SK-N-MC (cell line): Measurements from ENCODE around the gene R3HDM2.

Source experiments
- EZH2 ChIP-seq: fragments of 200-600 bp; sonication (generic); IDR thresholded peaks from one replicate; pipeline ENCODE4 v1.6.1; 2017; ENCODE audit warnings: antibody characterized with exemption
- POLR2AphosphoS5 ChIP-seq: IDR thresholded peaks from 2 replicates; pipeline ENCODE4 v1.6.1; 2012; ENCODE audit warnings: mild to moderate bottlenecking, low read depth, low read length, borderline replicate concordance

DNA sequence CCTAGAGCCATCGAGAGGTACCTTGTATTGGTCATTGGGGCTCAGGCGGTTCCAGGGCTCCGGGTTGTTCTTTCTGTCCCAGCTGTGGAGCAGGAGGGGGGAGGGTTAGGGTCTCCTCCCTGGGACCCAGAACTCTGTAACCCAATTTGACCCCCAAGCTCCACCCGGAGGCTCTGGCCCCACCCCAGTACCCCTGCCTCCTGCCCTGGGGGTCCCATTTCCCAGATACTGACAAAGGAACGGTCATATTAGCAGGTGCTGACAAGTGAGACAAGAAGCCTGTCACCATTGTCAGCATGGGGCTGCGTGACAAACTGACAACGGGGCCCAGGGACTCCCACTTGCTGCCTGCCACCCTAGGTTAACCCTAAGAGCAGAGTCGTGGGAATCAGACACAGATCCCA lies 195.1 kb downstream of the R3HDM2 start:
- TF ChIP-seq POLR2AphosphoS5 (no peak), EZH2 (no peak)
